PC-3 (cell line): ENCODE results near the gene GSX1. TPM values are rescaled to one million over a fixed set of nuclear protein-coding genes. Genes with fewer than 3 reads are reported as not detected.

Experiments
- ATAC-seq: fragments of 200-7000 bp; cut with Tn5 transposase; 2 replicates; pipeline ENCODE4 v1.9.1; 2020; ENCODE audit warnings: mild to moderate bottlenecking, moderate library complexity
- BruUV-seq: library from RNA; stranded (reverse); fragments of 400-500 nt; replicated peaks from 2 replicates; lab custom pipeline; 2021; lab: Mats Ljungman, UMichigan
- CTCF ChIA-PET: fragments of 300-600 bp; sonication (Branson Sonifier 250); formaldehyde crosslinking; loops from one replicate; lab custom pipeline; 2022; ENCODE audit warnings: antibody characterized with exemption; lab: Charles Lee
- POLR2A ChIA-PET: fragments of 300-600 bp; sonication (Branson Sonifier 250); formaldehyde crosslinking; loops from one replicate; lab custom pipeline; 2022; ENCODE audit warnings: antibody characterized with exemption; ENCODE audit not compliant: unreplicated experiment; lab: Charles Lee
- DNase-seq: peaks from one replicate; pipeline ENCODE4 v3.0.0-alpha.2; 2015
- H2AFZ ChIP-seq: fragments of 300-600 bp; sonication (generic); 2 replicates; pipeline ENCODE4 v1.6.0; 2016; ENCODE audit warnings: antibody characterized with exemption, low read length
- H3F3A ChIP-seq: fragments of 300-600 bp; sonication (generic); one replicate; pipeline ENCODE4 v1.6.0; 2017; ENCODE audit warnings: antibody characterized with exemption, low read length, control low read depth, mild to moderate bottlenecking; ENCODE audit not compliant: unreplicated experiment
- H3K27ac ChIP-seq: fragments of 300-600 bp; sonication (generic); 2 replicates; pipeline ENCODE4 v1.5.1; 2016; ENCODE audit warnings: mild to moderate bottlenecking, low read length
- H3K27me3 ChIP-seq: fragments of 300-600 bp; sonication (generic); 2 replicates; pipeline ENCODE4 v1.6.1; 2016; ENCODE audit warnings: low read length, mixed read lengths
- H3K36me3 ChIP-seq: fragments of 300-600 bp; sonication (generic); 2 replicates; pipeline ENCODE4 v1.6.1; 2016; ENCODE audit warnings: low read depth, mixed run types, low read length, mixed read lengths
- H3K4me1 ChIP-seq: fragments of 300-600 bp; sonication (generic); 2 replicates; pipeline ENCODE4 v1.5.1; 2016; ENCODE audit warnings: low read length; ENCODE audit not compliant: insufficient read depth
- H3K4me2 ChIP-seq: fragments of 300-600 bp; sonication (generic); 2 replicates; pipeline ENCODE4 v1.6.0; 2016; ENCODE audit warnings: low read length
- H3K4me3 ChIP-seq: fragments of 300-600 bp; sonication (generic); 2 replicates; pipeline ENCODE4 v1.5.1; 2016; ENCODE audit warnings: mild to moderate bottlenecking, low read length, mixed read lengths
- H3K79me2 ChIP-seq: fragments of 300-600 bp; sonication (generic); 2 replicates; pipeline ENCODE4 v1.6.1; 2017; ENCODE audit warnings: low read length, mixed read lengths
- H3K9ac ChIP-seq: fragments of 300-600 bp; sonication (generic); 2 replicates; pipeline ENCODE4 v1.6.0; 2016; ENCODE audit warnings: mild to moderate bottlenecking, low read length
- H3K9me2 ChIP-seq: fragments of 300-600 bp; sonication (generic); replicated peaks from 2 replicates; pipeline ENCODE4 v1.6.1; 2016; ENCODE audit warnings: mixed run types, low read length, mixed read lengths
- H3K9me3 ChIP-seq: fragments of 300-600 bp; sonication (generic); 2 replicates; pipeline ENCODE4 v1.6.1; 2016; ENCODE audit warnings: low read length, mixed read lengths
- H4K20me1 ChIP-seq: fragments of 300-600 bp; sonication (generic); 2 replicates; pipeline ENCODE4 v1.6.1; 2016; ENCODE audit warnings: low read length, mixed read lengths
- CTCF ChIP-seq: fragments of 300-600 bp; sonication (generic); conservative IDR thresholded peaks from 2 replicates; pipeline ENCODE4 v1.5.1; 2017; ENCODE audit warnings: antibody characterized with exemption, low read depth, mild to moderate bottlenecking, low read length
- EZH2 ChIP-seq: fragments of 300-600 bp; sonication (generic); IDR thresholded peaks from one replicate; pipeline ENCODE4 v1.6.1; 2017; ENCODE audit warnings: antibody characterized with exemption, mild to moderate bottlenecking, low read length; ENCODE audit not compliant: unreplicated experiment
- EZH2phosphoT487 ChIP-seq: fragments of 300-600 bp; sonication (generic); IDR thresholded peaks from 2 replicates; pipeline ENCODE4 v1.6.1; 2018; ENCODE audit warnings: mild to moderate bottlenecking, antibody characterized with exemption, low read length, borderline replicate concordance
- intact Hi-C: fragments of 100-400 bp; cut with micrococcal nuclease; formaldehyde crosslinking; loops from 2 replicates; pipeline ENCODE4 v1.9.0; 2023
- total RNA-seq: library from RNA; depleted of rRNA; stranded (reverse); fragments of >200 nt; gene quantifications from 2 replicates; pipeline ENCODE4 v1.2.3, GENCODE V29; 2014

Gene GSX1
- total RNA-seq, 1 experiment from 2014 or later = not detected

GRCh38 chr13:27835799-27836198 lies 43.5 kb downstream of the GSX1 start:
- CTCF ChIA-PET = no interaction called here
- Histone ChIP-seq H3K4me3 (no peak overlapping the region), H3K9me3 (no peaks in the 10 kb centered on the region), H3K4me2 (no peak overlapping the region), H3K27me3 (peaks cover 42% of the 10 kb centered on the region), H3K4me1 (peaks cover 13% of the 10 kb centered on the region), H3K79me2 (no peaks in the 10 kb centered on the region), H3K27ac (no peak overlapping the region), H4K20me1 (no peaks in the 10 kb centered on the region), H3K36me3 (no peaks in the 10 kb centered on the region), H3K9ac (no peak overlapping the region), H3K9me2 (no peaks in the 10 kb centered on the region), H3F3A (no peaks in the 10 kb centered on the region), H2AFZ (no peak overlapping the region)
- POLR2A ChIA-PET = no interaction called here
- no peak for ATAC-seq
- intact Hi-C loops = no loop called here
- BruUV-seq = no TSS peak
- TF ChIP-seq EZH2 (no peak), EZH2phosphoT487 (no peak), CTCF (no peak)
- no peak for DNase-seq

- Histone ChIP-seq H3K79me2 (no peaks in the 10 kb centered on the region), H3K9me2 (no peaks in the 10 kb centered on the region), H3K4me3 (no peak overlapping the region), H3F3A (no peaks in the 10 kb centered on the region), H3K27me3 (peaks cover 10% of the 10 kb centered on the region; the same call in 1 of the 2 replicates), H3K4me1 (peaks cover 13% of the 10 kb centered on the region), H3K36me3 (no peaks in the 10 kb centered on the region), H3K9ac (no peak overlapping the region), H3K4me2 (peak overlapping the region; percentile 59), H4K20me1 (no peaks in the 10 kb centered on the region), H2AFZ (peak overlapping the region; percentile 54), H3K9me3 (no peaks in the 10 kb centered on the region), H3K27ac (peak overlapping the region; percentile 61)
- ATAC-seq = peak; percentile 95
- DNase-seq = peak; percentile 81
- BruUV-seq = no TSS peak
- TF ChIP-seq CTCF = peak; percentile 54
- no peak for TF ChIP-seq EZH2phosphoT487
- no peak for TF ChIP-seq EZH2
- CTCF ChIA-PET = interaction anchor here (0.6 kb wide), 1 partner anchor 146 kb away, joined by 3 read pairs; no protein-coding TSS in a partner anchor
- POLR2A ChIA-PET = interaction anchor here (0.7 kb wide), 1 partner anchor 113 kb away, joined by 5 read pairs; no protein-coding TSS in a partner anchor
- intact Hi-C loops = no loop called here
Observed at GRCh38 chr13:27839809-27840467, 47.7 kb downstream of the GSX1 start.

- no peaks in the 10 kb centered on the region for H3F3A ChIP-seq
- CTCF ChIA-PET = interaction anchor here (0.7 kb wide), 1 partner anchor 27 kb away, joined by 3 read pairs; no protein-coding TSS in a partner anchor
- H3K4me3 ChIP-seq = no peak overlapping the region
- no peaks in the 10 kb centered on the region for H4K20me1 ChIP-seq
- H3K9me3 ChIP-seq = no peaks in the 10 kb centered on the region
- H3K27me3 ChIP-seq = peaks cover 7% of the 10 kb centered on the region; the same call in 1 of the 2 replicates
- BruUV-seq = no TSS peak
- H2AFZ ChIP-seq = no peak overlapping the region
- intact Hi-C loops = no loop called here
- H3K79me2 ChIP-seq = no peaks in the 10 kb centered on the region
- peak; percentile 24 for DNase-seq
- no peak overlapping the region for H3K9ac ChIP-seq
- no peaks in the 10 kb centered on the region for H3K36me3 ChIP-seq
- TF ChIP-seq EZH2 (no peak), CTCF (no peak), EZH2phosphoT487 (no peak)
- POLR2A ChIA-PET = no interaction called here
- ATAC-seq = no peak
- no peaks in the 10 kb centered on the region for H3K9me2 ChIP-seq
- no peak overlapping the region for H3K27ac ChIP-seq
- peaks cover 13% of the 10 kb centered on the region for H3K4me1 ChIP-seq
- no peak overlapping the region for H3K4me2 ChIP-seq
Observed at GRCh38 chr13:27842571-27842970, 50.3 kb downstream of the GSX1 start.
